Forelimb muscle (tissue), 1 donor: ENCODE data around the gene SCRN2. TPM values are rescaled to one million over a fixed set of nuclear protein-coding genes. Genes with fewer than 3 reads are reported as not detected.

Source experiments
- DNase-seq: peaks from one replicate; pipeline ENCODE4 v3.0.0-alpha.2; 2013; ENCODE audit warnings: low read depth
- polyA plus RNA-seq: library from polyadenylated mRNA; unstranded; fragments of 120-200 nt; gene quantifications from one replicate; pipeline ENCODE4 v1.2.1, GENCODE V29; 2013; ENCODE audit not compliant: insufficient read length

SCRN2 gene
- polyA plus RNA-seq, 1 donor, result 26.0 TPM

GRCh38 chr17:47806913-47807255 lies 34.2 kb downstream of the SCRN2 start:
- DNase-seq, result no peak

GRCh38 chr17:47806026-47806912 lies 34.8 kb downstream of the SCRN2 start:
- DNase-seq, result no peak

- DNase-seq, result no peak
Measured at GRCh38 chr17:47804461-47804860, 36.6 kb downstream of the SCRN2 start.

GRCh38 chr17:47803751-47804150 lies 37.3 kb downstream of the SCRN2 start:
- no peak for DNase-seq

- no peak for DNase-seq
Measured at GRCh38 chr17:47803201-47803600, 37.9 kb downstream of the SCRN2 start.

GRCh38 chr17:47802341-47803022 lies 38.6 kb downstream of the SCRN2 start:
- no peak for DNase-seq

- DNase-seq, result no peak
Measured at GRCh38 chr17:47801906-47802305, 39.2 kb downstream of the SCRN2 start.

GRCh38 chr17:47801176-47801765 lies 39.8 kb downstream of the SCRN2 start:
- DNase-seq, result no peak

- no peak for DNase-seq
Measured at GRCh38 chr17:47800686-47801085, 40.4 kb downstream of the SCRN2 start.

GRCh38 chr17:47797797-47798196 lies 43.3 kb downstream of the SCRN2 start:
- DNase-seq, result no peak

GRCh38 chr17:47792979-47793378 lies 48.1 kb downstream of the SCRN2 start:
- no peak for DNase-seq

GRCh38 chr17:47792457-47792856 lies 48.6 kb downstream of the SCRN2 start:
- no peak for DNase-seq

GRCh38 chr17:47791025-47791424 lies 50.0 kb downstream of the SCRN2 start:
- DNase-seq, result no peak

GRCh38 chr17:47789611-47790561 lies 51.2 kb downstream of the SCRN2 start:
- no peak for DNase-seq

Other genes starting within 250 kb of the SCRN2 start
- gene KPNB1, start 191.4 kb downstream of the SCRN2 start, polyA plus RNA-seq, result 151 TPM
- gene TBKBP1, start 147.1 kb downstream of the SCRN2 start, polyA plus RNA-seq, result 34.0 TPM
- 0.29 TPM for gene TBX21, start 108.0 kb downstream of the SCRN2 start, polyA plus RNA-seq
- 15.5 TPM for gene OSBPL7, start 19.5 kb downstream of the SCRN2 start, polyA plus RNA-seq
- gene MRPL10, start 9.7 kb downstream of the SCRN2 start, polyA plus RNA-seq, result 59.2 TPM
- gene LRRC46, start 9.6 kb downstream of the SCRN2 start, polyA plus RNA-seq, result 0.81 TPM
- 1.0 TPM for gene SP6, start 9.9 kb upstream of the SCRN2 start, polyA plus RNA-seq
- gene SP2, start 55.0 kb upstream of the SCRN2 start, polyA plus RNA-seq, result 13.9 TPM
- gene PNPO, start 100.3 kb upstream of the SCRN2 start, polyA plus RNA-seq, result 9.7 TPM
- 0.11 TPM for gene PRR15L, start 116.6 kb upstream of the SCRN2 start, polyA plus RNA-seq
- gene CDK5RAP3, start 129.8 kb upstream of the SCRN2 start, polyA plus RNA-seq, result 80.2 TPM
- gene COPZ2, start 196.5 kb upstream of the SCRN2 start, polyA plus RNA-seq, result 42.6 TPM
- 272 TPM for gene NFE2L1, start 207.1 kb upstream of the SCRN2 start, polyA plus RNA-seq